ENCODE data around the gene SCN5A.
A peak's percentile ranks its signal among the peaks of the same experiment; 100 is the strongest.

SCN5A gene

GRCh38 chr3:38647217-38647970 lies 2.1 kb downstream of the SCN5A start:
- TF ChIP-seq CTCF (IDR thresholded peaks at IDR 0.05; ENCODE audit: low read depth, low read length, missing control alignments), result no peak
- DNase-seq (ENCODE audit: low read depth), result no peak
- no peak overlapping the region for H3K4me3 ChIP-seq (ENCODE audit: low read depth, low read length)

GRCh38 chr3:38646630-38647029 lies 2.9 kb downstream of the SCN5A start:
- peak; percentile 51 for TF ChIP-seq CTCF (IDR thresholded peaks at IDR 0.05; ENCODE audit: low read depth, low read length, missing control alignments)
- no peak overlapping the region for H3K4me3 ChIP-seq (ENCODE audit: low read depth, low read length)
- DNase-seq (ENCODE audit: low read depth), result no peak

GRCh38 chr3:38646062-38646461 lies 3.4 kb downstream of the SCN5A start:
- no peak for DNase-seq (ENCODE audit: low read depth)
- no peak overlapping the region for H3K4me3 ChIP-seq (ENCODE audit: low read depth, low read length)
- no peak for TF ChIP-seq CTCF (IDR thresholded peaks at IDR 0.05; ENCODE audit: low read depth, low read length, missing control alignments)

GRCh38 chr3:38645601-38646000 lies 3.9 kb downstream of the SCN5A start:
- H3K4me3 ChIP-seq (ENCODE audit: low read depth, low read length), result no peak overlapping the region
- no peak for TF ChIP-seq CTCF (IDR thresholded peaks at IDR 0.05; ENCODE audit: low read depth, low read length, missing control alignments)
- DNase-seq (ENCODE audit: low read depth), result no peak

GRCh38 chr3:38645076-38645475 lies 4.4 kb downstream of the SCN5A start:
- no peak for TF ChIP-seq CTCF (IDR thresholded peaks at IDR 0.05; ENCODE audit: low read depth, low read length, missing control alignments)

GRCh38 chr3:38644662-38645053 lies 4.8 kb downstream of the SCN5A start:
- H3K4me3 ChIP-seq (ENCODE audit: low read depth, low read length), result no peak overlapping the region
- no peak for DNase-seq (ENCODE audit: low read depth)
- no peak for TF ChIP-seq CTCF (IDR thresholded peaks at IDR 0.05; ENCODE audit: low read depth, low read length, missing control alignments)

More at GRCh38 chr3:38645076-38645475, 4.4 kb downstream of the SCN5A start:
- no peak overlapping the region for H3K4me3 ChIP-seq (ENCODE audit: low read depth, low read length)
- no peak for DNase-seq (ENCODE audit: low read depth)
